Hematopoietic multipotent progenitor cell treated with erythropoietin and hydrocortisone succinate and interleukin-3 and kit ligand, for 6 days (in vitro differentiated cells): ENCODE measurements around the gene TMEM187.
A peak's percentile ranks its signal among the peaks of the same experiment; 100 is the strongest.

Experiments
- DNase-seq: peaks from one replicate; pipeline ENCODE4 v3.0.0-alpha.2; 2015

TMEM187 gene

GRCh38 chrX:154023276-154024000, 50.9 kb downstream of the TMEM187 start:
- DNase-seq: no peak

GRCh38 chrX:154024271-154024670, 51.7 kb downstream of the TMEM187 start:
- DNase-seq: no peak

GRCh38 chrX:154025230-154025629, 52.7 kb downstream of the TMEM187 start:
- no peak for DNase-seq

- DNase-seq: no peak
These were observed 53.8 kb downstream of the TMEM187 start for GRCh38 chrX:154026136-154027021.

GRCh38 chrX:154027022-154027402, 54.5 kb downstream of the TMEM187 start:
- no peak for DNase-seq

- DNase-seq: no peak
These were observed 55.4 kb downstream of the TMEM187 start for GRCh38 chrX:154027986-154028385.

GRCh38 chrX:154028502-154029184, 56.1 kb downstream of the TMEM187 start:
- no peak for DNase-seq

- DNase-seq: peak; percentile 22
These were observed 56.9 kb downstream of the TMEM187 start for GRCh38 chrX:154029439-154029838.

- DNase-seq: no peak
These were observed 57.7 kb downstream of the TMEM187 start for GRCh38 chrX:154030266-154030665.

- no peak for DNase-seq
These were observed 58.3 kb downstream of the TMEM187 start for GRCh38 chrX:154030715-154031305.

- DNase-seq: no peak
These were observed 59.6 kb downstream of the TMEM187 start for GRCh38 chrX:154032160-154032559.

GRCh38 chrX:154032653-154033052, 60.1 kb downstream of the TMEM187 start:
- no peak for DNase-seq
